HG02588 (cell line): Measurements from ENCODE around the gene SERP2.

Source experiments
- ATAC-seq: cut with Tn5 transposase; IDR thresholded peaks from one replicate; pipeline ENCODE4 v1.9.1; 2021; ENCODE audit warnings: mild to moderate bottlenecking, moderate library complexity; ENCODE audit not compliant: unreplicated experiment

Gene SERP2

GRCh38 chr13:44354884-44355283 lies 18.7 kb upstream of the SERP2 start:
- ATAC-seq: no peak

DNA sequence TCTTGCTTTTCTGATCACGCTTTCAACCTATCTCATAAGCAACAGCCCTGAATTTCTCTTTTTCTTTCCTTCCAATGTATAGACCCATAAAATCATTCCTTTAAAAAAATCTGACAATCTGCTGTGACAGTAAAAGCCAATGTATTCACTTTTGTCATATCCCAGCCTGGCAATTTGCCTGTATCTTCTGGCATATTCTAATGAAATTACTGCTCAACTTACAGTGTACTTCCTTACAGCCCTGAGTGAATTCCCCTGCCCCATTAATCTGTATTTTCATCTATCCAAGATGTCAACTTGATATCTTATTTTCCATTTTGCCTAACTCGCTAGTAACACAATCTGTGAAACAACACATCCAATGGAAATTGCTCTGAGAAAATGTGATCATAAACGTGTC lies 18.0 kb upstream of the SERP2 start:
- no peak for ATAC-seq

- no peak for ATAC-seq
Observed at GRCh38 chr13:44359983-44360375, 13.6 kb upstream of the SERP2 start.

- no peak for ATAC-seq
Observed at GRCh38 chr13:44362394-44363040, 11.1 kb upstream of the SERP2 start.

DNA sequence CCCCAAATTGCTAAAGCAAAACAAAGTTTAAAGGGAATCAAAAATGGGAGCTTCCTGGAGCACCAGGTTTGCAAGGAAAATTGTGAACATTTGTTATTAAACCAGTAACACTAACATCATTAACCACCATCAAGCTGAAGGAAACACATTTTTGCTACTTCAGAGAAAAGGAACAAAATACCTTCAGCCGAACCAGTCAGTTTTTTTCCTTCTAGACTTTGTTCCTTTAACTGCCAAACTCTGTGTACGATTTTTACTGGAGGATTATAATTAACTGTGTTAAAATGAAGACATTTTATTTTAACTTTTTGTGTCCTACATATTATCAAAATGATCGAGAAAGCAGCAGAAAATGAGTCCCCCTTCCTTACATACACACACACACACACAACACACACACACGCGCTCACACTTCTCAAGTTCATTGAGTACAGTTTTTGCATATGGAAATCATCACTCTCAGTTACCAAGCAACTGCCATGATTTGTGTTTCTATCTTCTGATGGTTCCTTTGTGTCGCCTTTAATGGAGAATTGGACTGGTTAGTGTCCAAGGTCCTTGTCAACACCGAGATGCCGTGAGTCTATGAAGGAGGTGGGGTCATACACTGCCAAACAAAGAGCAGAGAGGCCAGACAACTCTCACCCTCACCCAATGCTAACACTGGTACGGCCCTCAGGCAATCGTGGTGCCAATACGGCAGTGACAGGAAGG lies 9.8 kb upstream of the SERP2 start:
- ATAC-seq: no peak

GRCh38 chr13:44364345-44365000 lies 9.2 kb upstream of the SERP2 start:
- no peak for ATAC-seq

GRCh38 chr13:44365008-44365407 lies 8.6 kb upstream of the SERP2 start:
- no peak for ATAC-seq

DNA sequence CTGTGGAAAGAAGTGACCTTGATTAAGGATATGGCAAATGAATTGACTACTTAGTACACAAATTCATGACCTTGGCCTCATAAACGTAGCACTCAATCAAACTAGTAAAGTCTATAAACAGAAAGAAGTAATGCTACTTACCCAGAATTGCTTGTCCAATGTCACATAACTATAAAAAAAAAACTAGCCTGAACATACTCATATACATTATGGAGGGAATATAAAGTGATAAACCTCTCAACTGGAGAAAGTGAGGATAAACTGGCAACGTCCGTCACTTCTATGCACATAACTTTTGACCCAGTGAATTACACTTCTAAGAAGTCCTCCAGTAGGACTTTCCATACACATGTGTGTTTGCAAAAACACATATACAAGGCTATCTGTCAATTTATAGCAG lies 7.7 kb upstream of the SERP2 start:
- ATAC-seq: no peak

- no peak for ATAC-seq
Observed at GRCh38 chr13:44368062-44368591, 5.5 kb upstream of the SERP2 start.

DNA sequence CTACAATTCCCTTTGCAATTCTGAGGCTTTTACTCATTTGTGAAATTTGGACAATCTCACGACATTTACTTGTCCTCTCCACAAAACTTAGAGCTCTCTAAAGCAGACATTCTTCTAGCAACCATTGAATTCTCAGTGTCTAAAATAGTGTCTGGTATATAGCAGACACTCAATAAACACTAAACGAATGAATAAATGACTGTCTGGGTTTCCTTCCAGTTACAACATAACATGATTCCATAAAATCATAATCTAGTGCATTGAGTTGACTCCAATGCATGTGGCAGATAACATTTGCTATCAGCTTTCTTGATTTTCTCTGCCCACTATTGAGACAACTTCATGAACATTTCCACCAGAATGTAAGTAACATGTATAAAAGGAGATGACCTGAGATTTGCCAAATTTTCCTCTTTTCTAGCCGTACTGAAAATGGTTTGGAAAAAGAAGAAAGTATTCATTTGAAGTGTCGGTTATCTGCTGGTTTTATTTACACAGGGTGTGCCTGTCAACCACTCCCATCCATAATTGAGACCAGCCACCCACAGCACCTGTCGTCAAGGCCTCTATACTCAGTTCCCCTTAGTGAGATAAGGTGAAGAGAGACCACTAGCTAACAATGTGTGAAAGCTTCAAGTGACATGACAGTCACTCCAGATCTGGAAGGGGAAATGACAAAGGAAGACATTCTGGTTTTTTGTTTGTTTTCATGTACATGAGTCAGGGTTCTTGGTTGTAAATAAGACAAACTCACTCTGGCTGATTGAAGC lies 4.8 kb upstream of the SERP2 start:
- ATAC-seq: no peak

GRCh38 chr13:44371421-44371820 lies 2.2 kb upstream of the SERP2 start:
- ATAC-seq: no peak

DNA sequence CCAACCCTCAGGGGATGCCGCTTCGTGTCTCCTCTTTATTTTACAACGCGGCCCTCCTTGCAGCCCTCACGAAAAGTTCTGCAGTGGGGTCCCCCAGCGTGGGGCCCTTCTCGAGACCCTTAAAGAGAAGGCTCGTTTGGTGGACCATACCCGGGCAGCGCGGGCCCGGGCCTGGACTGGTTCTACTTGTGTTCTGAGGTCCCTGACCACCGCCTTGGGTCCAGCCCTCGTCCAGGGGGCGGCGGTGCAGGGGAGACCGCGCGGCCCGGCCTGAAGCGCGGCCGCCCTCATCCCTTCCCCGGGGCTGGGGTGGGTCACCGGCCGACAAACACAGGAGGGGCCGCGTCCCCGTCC lies 400 bp upstream of the SERP2 start:
- no peak for ATAC-seq

DNA sequence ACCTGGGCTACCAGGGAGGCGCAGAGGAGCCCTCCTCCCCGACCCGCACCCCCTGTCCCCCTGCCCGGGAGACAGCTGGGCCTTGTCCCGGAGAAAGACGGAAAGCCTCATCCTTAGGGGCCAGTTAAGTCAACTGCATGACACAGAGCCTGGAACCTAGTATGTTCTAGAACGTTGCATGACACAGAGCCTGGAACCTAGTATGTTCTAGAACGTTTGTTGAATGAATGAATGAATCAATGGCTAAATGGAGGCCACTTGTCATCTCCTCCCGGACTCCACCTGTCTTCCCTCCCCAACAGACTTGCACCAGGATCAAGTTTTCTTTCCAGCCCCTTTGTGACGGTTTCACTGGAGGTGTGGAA lies 706 bp downstream of the SERP2 start:
- ATAC-seq: no peak

GRCh38 chr13:44378277-44378676 lies 4.7 kb downstream of the SERP2 start:
- ATAC-seq: no peak

GRCh38 chr13:44379885-44380284 lies 6.3 kb downstream of the SERP2 start:
- no peak for ATAC-seq

- no peak for ATAC-seq
Observed at GRCh38 chr13:44380404-44381165, 7.0 kb downstream of the SERP2 start.

- ATAC-seq: no peak
Observed at GRCh38 chr13:44382635-44383145, 9.1 kb downstream of the SERP2 start.

GRCh38 chr13:44383945-44384344 lies 10.3 kb downstream of the SERP2 start:
- ATAC-seq: no peak

- no peak for ATAC-seq
Observed at GRCh38 chr13:44384778-44385177, 11.2 kb downstream of the SERP2 start.

DNA sequence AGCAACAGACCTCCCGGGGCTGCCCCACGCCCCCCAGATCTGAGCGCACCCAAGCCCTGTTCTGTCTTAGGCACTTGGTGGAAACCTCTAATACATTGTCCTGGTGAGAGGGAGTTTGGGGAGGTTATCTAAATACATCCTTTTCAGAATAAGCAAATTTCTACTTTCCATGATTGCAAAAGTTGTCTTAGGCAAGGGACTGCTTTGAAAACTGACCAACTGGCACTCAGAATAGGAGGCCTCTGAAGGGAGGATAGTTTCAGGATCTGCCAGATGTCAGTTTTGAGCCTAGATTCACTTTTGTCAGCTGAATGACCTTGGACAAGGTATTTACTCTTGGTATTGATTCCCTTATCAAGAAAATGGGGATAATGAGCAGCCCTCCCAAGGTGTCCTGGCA lies 11.8 kb downstream of the SERP2 start:
- ATAC-seq: no peak
